H9 (cell line): ENCODE data around the gene CYP39A1. TPM values are rescaled to one million over a fixed set of nuclear protein-coding genes. Genes with fewer than 3 reads are reported as not detected.

Experiments used
- DNase-seq: peaks from one replicate; pipeline ENCODE4 v3.0.0-alpha.2; 2017
- H2AFZ ChIP-seq: one replicate; pipeline ENCODE4 v1.6.1; 2013; ENCODE audit warnings: mild to moderate bottlenecking, low read length, control low read depth, moderate library complexity
- H2AK5ac ChIP-seq: 2 replicates; pipeline ENCODE4 v1.6.1; 2013; ENCODE audit warnings: low read length, control low read depth, mixed read lengths; ENCODE audit not compliant: insufficient read length
- H2BK120ac ChIP-seq: one replicate; pipeline ENCODE4 v1.6.1; 2013; ENCODE audit warnings: low read depth, mild to moderate bottlenecking, low read length, control low read depth, inconsistent platforms; ENCODE audit not compliant: poor library complexity, severe bottlenecking
- H2BK12ac ChIP-seq: 2 replicates; pipeline ENCODE4 v1.6.1; 2013; ENCODE audit warnings: low read length, control low read depth, mixed read lengths, low read depth; ENCODE audit not compliant: insufficient read length
- H2BK15ac ChIP-seq: 2 replicates; pipeline ENCODE4 v1.6.1; 2013; ENCODE audit warnings: low read depth, low read length, control low read depth
- H2BK20ac ChIP-seq: one replicate; pipeline ENCODE4 v1.6.1; 2013; ENCODE audit warnings: low read depth, mild to moderate bottlenecking, low read length, control low read depth, inconsistent platforms; ENCODE audit not compliant: poor library complexity, severe bottlenecking
- H2BK5ac ChIP-seq: 2 replicates; pipeline ENCODE4 v1.6.1; 2013; ENCODE audit warnings: low read length, control low read depth, mixed read lengths; ENCODE audit not compliant: insufficient read length
- H3K14ac ChIP-seq: 2 replicates; pipeline ENCODE4 v1.6.1; 2013; ENCODE audit warnings: low read length, control low read depth; ENCODE audit not compliant: insufficient read depth
- H3K18ac ChIP-seq: 2 replicates; pipeline ENCODE4 v1.6.1; 2013; ENCODE audit warnings: low read depth, mild to moderate bottlenecking, mixed read lengths, low read length, control low read depth; ENCODE audit not compliant: insufficient read length
- H3K23ac ChIP-seq: 2 replicates; pipeline ENCODE4 v1.6.1; 2013; ENCODE audit warnings: low read length, control low read depth, mixed read lengths, low read depth; ENCODE audit not compliant: insufficient read length
- H3K23me2 ChIP-seq: 2 replicates; pipeline ENCODE4 v1.6.1; 2013; ENCODE audit warnings: low read depth, mild to moderate bottlenecking, mixed read lengths, low read length, control low read depth; ENCODE audit not compliant: insufficient read length, poor library complexity, severe bottlenecking
- H3K27ac ChIP-seq: 2 replicates; pipeline ENCODE4 v1.5.1; 2013; ENCODE audit warnings: low read length, control low read depth, mixed read lengths, low read depth; ENCODE audit not compliant: insufficient read length
- H3K27me3 ChIP-seq: 2 replicates; pipeline ENCODE4 v1.6.1; 2013; ENCODE audit warnings: low read length, control low read depth, inconsistent platforms; ENCODE audit not compliant: insufficient read depth
- H3K4ac ChIP-seq: 2 replicates; pipeline ENCODE4 v1.6.1; 2013; ENCODE audit warnings: low read depth, mild to moderate bottlenecking, control low read depth, inconsistent platforms, low read length, moderate library complexity
- H3K4me1 ChIP-seq: 2 replicates; pipeline ENCODE4 v1.6.1; 2013; ENCODE audit warnings: low read length, control low read depth, inconsistent platforms; ENCODE audit not compliant: insufficient read depth
- H3K4me2 ChIP-seq: 2 replicates; pipeline ENCODE4 v1.6.1; 2013; ENCODE audit warnings: low read length, control low read depth, mixed read lengths; ENCODE audit not compliant: insufficient read length, insufficient read depth
- H3K56ac ChIP-seq: 2 replicates; pipeline ENCODE4 v1.6.1; 2013; ENCODE audit warnings: low read depth, mild to moderate bottlenecking, mixed read lengths, low read length, control low read depth; ENCODE audit not compliant: insufficient read length
- H3K79me1 ChIP-seq: 2 replicates; pipeline ENCODE4 v1.6.1; 2013; ENCODE audit warnings: low read depth, mild to moderate bottlenecking, moderate library complexity, low read length, control low read depth, inconsistent platforms; ENCODE audit not compliant: insufficient read depth, poor library complexity, severe bottlenecking
- H3K79me2 ChIP-seq: 2 replicates; pipeline ENCODE4 v1.6.1; 2013; ENCODE audit warnings: low read length, control low read depth, inconsistent platforms; ENCODE audit not compliant: insufficient read depth
- H3K9ac ChIP-seq: 2 replicates; pipeline ENCODE4 v1.6.1; 2013; ENCODE audit warnings: low read length, control low read depth, mixed read lengths; ENCODE audit not compliant: insufficient read length; ENCODE audit errors: extremely low read depth
- H3K9me3 ChIP-seq: one replicate; pipeline ENCODE4 v1.6.1; 2013; ENCODE audit warnings: low read depth, low read length, inconsistent platforms; ENCODE audit not compliant: control insufficient read depth
- H3T11ph ChIP-seq: one replicate; pipeline ENCODE4 v1.6.1; 2013; ENCODE audit warnings: mild to moderate bottlenecking, low read length, control low read depth, inconsistent platforms
- H4K20me1 ChIP-seq: one replicate; pipeline ENCODE4 v1.6.1; 2013; ENCODE audit not compliant: control insufficient read depth, insufficient read length, insufficient read depth
- H4K5ac ChIP-seq: 2 replicates; pipeline ENCODE4 v1.6.1; 2013; ENCODE audit warnings: low read depth, mild to moderate bottlenecking, mixed read lengths, low read length, control low read depth; ENCODE audit not compliant: insufficient read length
- H4K8ac ChIP-seq: replicated peaks from 2 replicates; pipeline ENCODE4 v1.6.1; 2013; ENCODE audit warnings: low read length, control low read depth, mixed read lengths, low read depth; ENCODE audit not compliant: insufficient read length
- H4K91ac ChIP-seq: 2 replicates; pipeline ENCODE4 v1.6.1; 2013; ENCODE audit warnings: low read depth, mild to moderate bottlenecking, moderate library complexity, mixed read lengths, low read length, control low read depth; ENCODE audit not compliant: insufficient read length
- H3K27ac Mint-ChIP-seq, 3 experiments: 2 replicates in 2 of 3; 3 replicates in 1 of 3; pipeline ENCODE4 v1.8.0; 2020 to 2021; ENCODE audit warnings: mixed read lengths in 3 of 3, mild to moderate bottlenecking in 1 of 3, moderate library complexity in 1 of 3
- H3K27me3 Mint-ChIP-seq: 2 replicates; pipeline ENCODE4 v1.8.0; 2021; ENCODE audit warnings: low read depth, mild to moderate bottlenecking, moderate library complexity, mixed read lengths
- H3K36me3 Mint-ChIP-seq, 3 experiments: 2 replicates in 2 of 3; 3 replicates in 1 of 3; pipeline ENCODE4 v1.8.0; 2020 to 2021; ENCODE audit warnings: low read depth in 3 of 3, mixed read lengths in 3 of 3; ENCODE audit not compliant: insufficient read depth in 1 of 3
- H3K4me1 Mint-ChIP-seq, 2 experiments: 2 replicates each; pipeline ENCODE4 v1.8.0; 2020; ENCODE audit warnings: mixed read lengths in 2 of 2
- H3K4me3 Mint-ChIP-seq, 2 experiments: 2 replicates in 1 of 2; 3 replicates in 1 of 2; pipeline ENCODE4 v1.8.0; 2020 to 2021; ENCODE audit warnings: mild to moderate bottlenecking in 2 of 2, mixed read lengths in 2 of 2, moderate library complexity in 1 of 2
- H3K9me3 Mint-ChIP-seq, 2 experiments: 2 replicates in 1 of 2; 3 replicates in 1 of 2; pipeline ENCODE4 v1.8.0; 2020; ENCODE audit warnings: mild to moderate bottlenecking in 2 of 2, mixed read lengths in 2 of 2, moderate library complexity in 1 of 2
- WGBS: extraction: QIAGEN DNeasy Blood & Tissue Kit; methylation state at CpG from one replicate; pipeline ENCODE4 v1.1.7; 2013; ENCODE audit warnings: missing lambda C conversion rate, low lambda C conversion rate, mixed read lengths; ENCODE audit not compliant: insufficient read length; ENCODE audit errors: extremely low coverage; 5-methylcytosine and 5-hydroxymethylcytosine counted together
- total RNA-seq: library from RNA; stranded (reverse); gene quantifications from 2 replicates; pipeline ENCODE4 v1.2.1, GENCODE V29; 2021
- TF ChIP-seq, protein P1 (sequence below): fragments of 200-600 bp; sonication (generic); conservative IDR thresholded peaks from 3 replicates; pipeline ENCODE4 v1.8.0; 2021; ENCODE audit warnings: antibody characterized with exemption, mild to moderate bottlenecking

CYP39A1 gene
- total RNA-seq, 1 experiment from 2014 or later: 0.50 TPM

DNA sequence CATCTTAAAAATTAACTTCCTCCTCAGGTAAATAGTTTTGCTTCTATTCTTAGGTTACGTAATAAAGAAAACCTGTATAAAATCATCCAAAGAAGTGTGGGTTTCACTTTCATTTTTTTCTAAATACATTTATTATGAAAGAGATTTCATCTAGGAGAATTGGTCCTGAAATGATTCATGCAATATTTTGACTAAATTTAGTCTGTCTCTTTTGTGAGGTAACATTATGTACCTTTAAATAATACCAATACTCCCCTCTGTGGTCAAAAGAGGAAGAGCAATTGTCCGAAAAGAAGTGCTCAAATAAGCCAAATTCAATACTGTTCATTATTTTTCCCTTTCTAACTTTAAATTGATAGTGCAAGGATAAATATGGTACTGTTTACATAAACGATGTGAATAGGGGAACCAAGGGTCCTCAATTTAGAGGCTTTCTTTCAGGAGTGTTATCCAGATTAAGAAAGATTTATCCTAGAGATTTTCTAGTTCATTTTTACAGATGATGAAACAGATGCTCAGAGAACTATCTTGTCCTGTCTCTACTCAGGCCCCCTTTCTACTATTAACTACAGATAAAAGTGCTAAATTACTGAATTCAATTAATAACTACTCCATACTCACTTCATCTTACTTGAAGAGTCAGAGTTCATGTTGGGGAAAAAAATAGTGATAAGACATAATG lies 26.2 kb downstream of the CYP39A1 start:
- H2AFZ ChIP-seq: no peak overlapping the region
- H2AK5ac ChIP-seq: no peak overlapping the region

More for the DNA sequence above, 26.2 kb downstream of the CYP39A1 start:
- Histone ChIP-seq H3K9me3 (no peaks in the 10 kb centered on the region), H3K23me2 (no peaks in the 10 kb centered on the region), H3K79me2 (no peaks in the 10 kb centered on the region), H2BK20ac (no peak overlapping the region), H3T11ph (no peak overlapping the region), H3K4ac (no peak overlapping the region), H2BK5ac (no peak overlapping the region), H2BK15ac (no peak overlapping the region), H4K91ac (no peak overlapping the region), H3K23ac (no peak overlapping the region), H3K79me1 (no peaks in the 10 kb centered on the region), H3K27me3 (no peaks in the 10 kb centered on the region), H2BK120ac (no peak overlapping the region), H3K18ac (no peak overlapping the region), H4K20me1 (no peaks in the 10 kb centered on the region), H4K8ac (no peak overlapping the region), H3K14ac (no peak overlapping the region), H3K56ac (no peak overlapping the region), H2BK12ac (no peak overlapping the region), H3K9ac (no peak overlapping the region), H3K27ac (no peak overlapping the region), H4K5ac (no peak overlapping the region), H3K4me1 (no peaks in the 10 kb centered on the region), H3K4me2 (no peak overlapping the region)
- Mint-ChIP-seq H3K27me3 (no peaks in the 10 kb centered on the region), H3K36me3 (no peaks in the 10 kb centered on the region), H3K4me3 (no peak overlapping the region), H3K27ac (no peak overlapping the region), H3K9me3 (no peaks in the 10 kb centered on the region; a peak in 1 of 5 replicates), H3K4me1 (no peaks in the 10 kb centered on the region; a peak in 1 of 4 replicates)
- TF ChIP-seq, protein P1, sequence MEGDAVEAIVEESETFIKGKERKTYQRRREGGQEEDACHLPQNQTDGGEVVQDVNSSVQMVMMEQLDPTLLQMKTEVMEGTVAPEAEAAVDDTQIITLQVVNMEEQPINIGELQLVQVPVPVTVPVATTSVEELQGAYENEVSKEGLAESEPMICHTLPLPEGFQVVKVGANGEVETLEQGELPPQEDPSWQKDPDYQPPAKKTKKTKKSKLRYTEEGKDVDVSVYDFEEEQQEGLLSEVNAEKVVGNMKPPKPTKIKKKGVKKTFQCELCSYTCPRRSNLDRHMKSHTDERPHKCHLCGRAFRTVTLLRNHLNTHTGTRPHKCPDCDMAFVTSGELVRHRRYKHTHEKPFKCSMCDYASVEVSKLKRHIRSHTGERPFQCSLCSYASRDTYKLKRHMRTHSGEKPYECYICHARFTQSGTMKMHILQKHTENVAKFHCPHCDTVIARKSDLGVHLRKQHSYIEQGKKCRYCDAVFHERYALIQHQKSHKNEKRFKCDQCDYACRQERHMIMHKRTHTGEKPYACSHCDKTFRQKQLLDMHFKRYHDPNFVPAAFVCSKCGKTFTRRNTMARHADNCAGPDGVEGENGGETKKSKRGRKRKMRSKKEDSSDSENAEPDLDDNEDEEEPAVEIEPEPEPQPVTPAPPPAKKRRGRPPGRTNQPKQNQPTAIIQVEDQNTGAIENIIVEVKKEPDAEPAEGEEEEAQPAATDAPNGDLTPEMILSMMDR: peak; percentile 73
- DNase-seq: no peak
- no CpG with 5 or more reads among the region's 3 CpGs for WGBS
